Esophagus mucosa (tissue), 1 donor: ENCODE measurements around the gene PDS5B. TPM values are rescaled to one million over a fixed set of nuclear protein-coding genes. Genes with fewer than 3 reads are reported as not detected.
"Not testable (repeated sequence)": the region's sequence is repeated elsewhere in the genome, so short reads cannot be mapped to it uniquely, and the experiment has no call there.

ENCODE experiments used
- ATAC-seq: fragments of 200-7000 bp; cut with Tn5 transposase; one replicate; pipeline ENCODE4 v1.9.1; 2020
- total RNA-seq: library from RNA; stranded (reverse); gene quantifications from one replicate; pipeline ENCODE4 v1.2.4, GENCODE V29; 2023
- donor health status: DM: yes; HTN: yes; CAD: no.

PDS5B gene
- total RNA-seq, result 14.3 TPM

DNA sequence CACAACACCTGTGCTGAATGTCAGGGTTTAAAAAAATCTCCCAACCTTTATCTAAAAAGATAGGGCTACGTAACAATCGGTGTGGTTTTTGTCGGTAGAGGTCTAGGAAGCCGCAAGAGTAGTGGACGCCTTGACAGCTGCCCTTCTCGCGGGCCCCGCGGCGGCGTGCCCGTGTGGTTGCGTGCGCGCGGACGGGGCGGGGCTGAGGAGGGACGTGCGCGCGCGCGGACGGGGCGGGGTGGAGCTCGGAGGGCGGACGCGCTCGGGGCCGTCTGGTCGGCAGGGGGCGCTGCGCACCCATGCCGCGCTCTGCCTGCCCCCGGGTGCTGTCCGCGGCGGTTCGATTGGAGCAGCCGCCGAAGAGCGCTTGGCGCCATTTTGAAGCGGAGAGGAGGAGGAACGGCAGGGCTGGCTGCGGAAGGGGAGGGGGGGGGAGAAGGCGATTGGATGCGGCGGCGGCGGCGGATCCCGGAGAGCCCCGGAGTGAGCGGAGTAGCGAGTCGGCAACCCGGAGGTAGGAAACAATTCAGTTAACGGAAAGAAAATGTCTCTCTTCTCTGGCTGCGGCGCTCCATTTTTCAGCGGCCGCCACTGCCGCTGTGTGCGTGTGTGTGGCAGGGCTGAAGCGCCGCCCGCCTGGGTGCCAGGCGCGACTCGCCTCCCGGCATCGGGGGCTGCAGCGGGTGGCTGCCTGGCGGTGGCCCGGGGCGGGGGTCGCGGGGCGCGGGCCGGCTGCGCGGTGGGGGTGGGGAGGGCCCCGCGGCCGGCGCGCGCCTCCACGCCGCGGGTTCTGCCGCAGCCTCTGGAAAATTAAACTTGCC lies at the start of gene PDS5B:
Gene PDS5B (plus strand): TSS at position 373 of the 821 bp plus-strand sequence. CDS start 62,321 bp downstream, outside the sequence.
- ATAC-seq, result peak; percentile 100

DNA sequence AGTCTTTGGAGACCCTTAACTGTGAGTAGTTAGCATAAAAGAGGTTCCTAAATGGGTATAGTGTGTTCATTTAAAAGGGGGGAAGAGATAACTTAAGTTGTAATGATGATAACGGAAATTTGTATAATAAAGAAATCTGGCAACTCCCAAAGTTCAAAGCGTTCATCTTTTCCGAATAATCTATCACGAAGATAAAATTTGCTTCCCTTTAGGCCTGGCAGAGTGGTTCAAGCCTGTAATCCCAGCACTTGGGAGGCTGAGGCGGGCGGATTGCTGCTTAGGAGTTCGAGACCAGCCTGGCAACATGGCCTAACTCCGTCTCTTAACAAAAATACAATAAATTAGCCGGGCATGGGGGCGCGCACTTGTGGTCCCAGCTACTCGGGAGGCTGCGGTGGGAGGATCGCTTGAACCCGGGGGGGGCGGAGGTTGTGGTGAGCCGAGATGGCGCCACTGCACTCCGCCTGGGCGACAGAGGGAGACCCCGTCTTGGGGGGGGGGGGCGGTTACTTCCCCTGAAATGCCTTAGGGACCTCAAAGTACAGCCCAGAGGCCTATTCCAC lies 48.6 kb upstream of the PDS5B start:
- ATAC-seq, result no peak

DNA sequence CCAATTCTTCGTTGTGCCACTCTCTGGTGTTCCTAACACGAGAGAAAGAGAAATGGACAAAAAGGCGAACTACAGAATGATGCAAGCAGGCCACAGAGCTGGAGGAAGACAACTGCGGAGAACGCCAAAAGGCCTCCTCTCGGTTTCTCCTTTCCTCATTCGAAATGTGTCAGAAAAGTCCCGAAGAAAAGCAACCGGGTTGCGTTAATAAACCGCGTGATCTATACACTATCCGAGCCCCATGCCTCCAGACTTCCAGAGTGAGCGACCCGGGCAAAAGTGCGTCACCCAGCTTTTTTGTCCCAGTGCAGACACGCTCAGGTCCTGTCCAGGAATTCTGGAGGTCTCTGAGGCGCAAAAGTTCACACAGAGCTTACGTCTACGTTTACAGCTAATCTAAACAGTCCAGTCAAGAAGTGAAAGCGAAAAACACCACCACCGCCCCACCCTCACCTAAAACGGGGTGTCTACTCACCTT lies 48.1 kb upstream of the PDS5B start:
- ATAC-seq, result peak; percentile 70

DNA sequence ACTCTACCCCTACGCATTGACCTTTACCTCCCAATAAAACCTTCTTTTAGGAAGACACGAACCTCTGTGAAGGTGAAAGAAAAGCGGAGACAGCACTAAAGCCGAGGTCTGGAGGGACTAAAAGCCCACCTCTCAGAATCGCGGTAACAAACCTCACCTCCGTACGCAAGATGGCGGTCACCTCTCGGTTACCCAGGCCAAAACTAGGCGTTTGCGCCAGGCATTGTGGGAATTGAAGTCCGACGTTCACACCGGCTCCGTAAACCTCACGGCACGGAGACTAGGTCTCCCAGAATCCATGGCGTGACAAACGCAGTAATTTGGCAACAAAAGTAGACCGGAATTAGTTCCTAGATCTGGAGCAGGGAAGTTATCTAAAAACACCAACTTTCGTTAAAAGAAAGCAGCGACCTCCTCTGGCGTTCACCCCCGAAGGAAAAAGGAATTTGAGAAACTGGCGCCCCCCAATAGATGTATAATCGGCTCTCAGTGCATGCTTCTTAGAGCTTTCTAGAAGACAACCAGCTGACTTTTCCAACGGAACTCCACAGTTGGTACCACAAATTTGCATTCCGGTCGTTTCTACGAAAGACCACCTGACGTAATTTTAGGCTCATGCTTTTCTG lies 47.5 kb upstream of the PDS5B start, which contains the start of gene N4BP2L2:
Gene N4BP2L2 (minus strand): TSS at position 175 of the 626 bp plus-strand sequence. CDS start 1,768 bp downstream, outside the sequence.
- peak; percentile 99 for ATAC-seq

DNA sequence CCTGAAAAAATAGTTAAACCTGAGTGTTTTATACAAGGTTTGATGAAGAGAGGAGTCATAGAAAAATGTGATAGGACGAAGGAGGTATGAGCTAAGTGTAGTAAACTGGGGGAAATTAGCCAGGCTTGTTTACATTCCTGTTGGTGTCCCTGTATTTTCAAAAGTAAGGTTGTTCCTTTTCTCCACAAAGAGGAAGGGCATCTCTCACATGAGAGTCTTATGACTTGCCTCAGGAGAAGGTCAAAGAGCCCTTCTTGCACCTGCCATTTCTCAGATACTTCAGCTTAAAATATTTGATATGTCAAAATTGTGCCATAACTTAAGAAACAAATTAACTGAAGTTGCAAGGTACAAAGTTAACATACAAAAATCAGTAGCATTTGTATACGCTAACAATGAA lies 44.0 kb upstream of the PDS5B start:
- no peak for ATAC-seq

DNA sequence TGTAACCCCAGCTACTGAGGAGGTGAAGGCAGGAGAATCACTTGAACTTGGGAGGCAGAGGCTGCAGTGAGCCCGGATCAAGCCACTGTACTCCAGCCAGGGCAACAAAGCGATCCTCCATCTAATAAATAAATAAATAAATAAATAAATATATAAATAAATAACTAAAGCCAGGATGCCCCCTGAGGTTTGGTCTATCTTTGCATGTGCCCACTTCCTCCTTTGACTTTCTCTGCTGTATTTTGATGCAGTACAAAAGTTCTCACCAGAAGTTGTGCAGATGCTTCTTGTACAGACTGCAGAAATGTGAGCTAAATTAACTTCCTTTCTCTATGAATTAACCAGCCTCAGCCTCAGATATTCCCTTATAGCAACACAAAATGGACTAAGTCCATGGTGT lies 41.2 kb upstream of the PDS5B start:
- ATAC-seq, result no peak

DNA sequence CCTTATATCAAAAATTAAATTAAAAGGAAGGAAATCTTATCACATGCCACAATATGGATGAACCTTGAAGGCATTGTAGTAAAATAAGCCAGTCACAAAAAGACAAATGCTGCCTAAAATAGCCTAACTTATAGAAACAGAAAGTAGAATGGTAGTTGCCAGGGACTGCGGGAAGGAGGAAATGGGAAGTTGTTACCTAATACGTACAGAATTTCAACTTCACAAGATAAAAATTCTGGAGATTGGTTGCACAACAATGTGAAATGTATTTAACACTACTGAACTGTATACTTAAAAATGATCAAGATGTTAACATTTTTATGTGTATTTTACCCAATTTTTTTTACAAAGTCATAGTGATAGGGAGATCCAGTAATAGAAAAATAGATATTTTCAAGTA lies 37.4 kb upstream of the PDS5B start:
- no peak for ATAC-seq

DNA sequence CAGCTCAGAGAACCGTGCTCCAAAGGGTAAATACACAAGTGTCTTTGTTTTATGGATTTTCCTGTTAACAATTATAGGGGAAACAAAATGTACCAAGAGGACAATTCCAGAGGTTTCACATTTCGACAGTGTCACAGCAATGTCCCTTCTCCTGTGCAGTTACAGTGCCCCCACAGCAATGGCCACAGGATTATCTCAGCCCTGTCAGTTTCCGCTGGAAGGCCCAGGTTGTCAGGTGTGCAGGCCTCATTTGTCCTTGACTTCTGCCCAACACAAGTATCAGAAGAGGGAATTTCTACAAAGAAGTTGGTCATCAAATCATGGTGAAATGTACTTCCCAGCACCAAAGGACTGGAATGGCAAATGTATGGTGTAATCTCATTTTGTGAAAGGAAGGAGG lies 36.5 kb upstream of the PDS5B start:
- no peak for ATAC-seq

DNA sequence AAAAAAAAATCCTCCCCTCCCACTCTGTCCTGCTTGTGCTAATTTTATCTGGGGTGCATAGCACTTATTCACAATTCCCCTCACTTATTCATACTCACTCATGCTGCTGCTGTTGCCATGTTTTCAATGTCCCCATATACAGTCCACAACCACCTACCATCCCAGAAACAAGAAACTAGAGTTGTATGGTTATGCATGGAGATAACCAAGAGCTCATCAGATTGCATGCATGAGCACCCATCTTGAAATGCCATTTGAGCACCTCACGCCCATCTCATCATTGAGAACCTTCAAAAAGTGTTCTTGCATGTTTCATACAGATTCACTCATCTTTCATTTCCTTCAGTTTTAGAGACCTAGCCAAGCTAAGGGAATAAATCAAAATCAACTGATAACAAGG lies 32.5 kb upstream of the PDS5B start:
- no peak for ATAC-seq

GRCh38 chr13:32555613-32556012 lies 30.6 kb upstream of the PDS5B start:
- no peak for ATAC-seq

GRCh38 chr13:32560842-32561241 lies 25.4 kb upstream of the PDS5B start:
- ATAC-seq, result not testable (repeated sequence)

GRCh38 chr13:32575687-32576086 lies 10.6 kb upstream of the PDS5B start:
- not testable (repeated sequence) for ATAC-seq

- no peak for ATAC-seq
Measured at GRCh38 chr13:32577032-32577431, 9.2 kb upstream of the PDS5B start.

DNA sequence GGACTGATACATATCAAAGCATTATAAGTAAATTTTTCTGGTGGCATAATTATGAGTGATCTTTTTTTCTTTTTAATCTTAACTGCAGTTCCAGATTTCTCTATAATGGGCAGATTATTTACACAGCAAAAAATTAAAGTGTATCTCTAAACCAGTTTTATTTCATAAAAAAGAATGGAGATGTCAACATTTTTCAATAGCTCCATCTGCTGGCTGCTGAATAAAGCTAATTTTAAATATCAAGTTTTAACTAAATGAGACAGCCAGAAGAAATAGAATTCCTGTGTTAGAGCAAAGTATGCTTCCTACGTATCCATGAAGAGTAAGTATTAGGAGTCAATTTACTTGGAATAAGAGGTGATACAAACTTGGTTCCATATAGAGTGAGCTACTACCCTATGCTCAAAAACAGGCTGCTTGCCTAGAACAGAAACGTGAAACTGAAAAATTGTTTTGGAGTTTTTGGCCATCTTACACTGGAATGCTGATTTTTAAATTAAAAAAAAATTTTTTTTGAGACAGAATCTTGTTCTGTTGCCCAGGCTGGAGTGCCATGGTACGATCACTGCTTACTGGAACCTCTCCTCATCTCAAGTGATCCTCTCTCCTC lies 5.0 kb upstream of the PDS5B start:
- no peak for ATAC-seq

- ATAC-seq, result no peak
Measured at GRCh38 chr13:32582281-32582680, 4.0 kb upstream of the PDS5B start.

DNA sequence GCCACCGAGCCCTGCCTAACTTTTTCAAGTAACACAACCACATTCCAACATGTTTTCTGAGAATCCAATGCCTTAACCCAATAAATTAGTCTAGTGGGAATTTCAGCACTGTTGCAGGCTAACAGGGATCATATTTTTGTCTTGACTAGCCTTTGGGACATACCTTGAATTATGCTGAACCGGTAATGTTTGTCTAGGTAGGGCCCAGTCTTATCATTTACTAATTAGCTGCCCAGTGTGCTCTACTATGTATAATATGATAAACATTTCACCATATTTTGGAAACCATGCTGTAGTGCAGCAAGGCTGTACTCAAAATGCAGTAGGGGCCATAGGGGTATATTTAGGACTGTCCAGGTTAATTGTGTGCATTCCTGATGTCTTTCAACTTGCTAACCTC lies 3.3 kb upstream of the PDS5B start:
- ATAC-seq, result no peak

DNA sequence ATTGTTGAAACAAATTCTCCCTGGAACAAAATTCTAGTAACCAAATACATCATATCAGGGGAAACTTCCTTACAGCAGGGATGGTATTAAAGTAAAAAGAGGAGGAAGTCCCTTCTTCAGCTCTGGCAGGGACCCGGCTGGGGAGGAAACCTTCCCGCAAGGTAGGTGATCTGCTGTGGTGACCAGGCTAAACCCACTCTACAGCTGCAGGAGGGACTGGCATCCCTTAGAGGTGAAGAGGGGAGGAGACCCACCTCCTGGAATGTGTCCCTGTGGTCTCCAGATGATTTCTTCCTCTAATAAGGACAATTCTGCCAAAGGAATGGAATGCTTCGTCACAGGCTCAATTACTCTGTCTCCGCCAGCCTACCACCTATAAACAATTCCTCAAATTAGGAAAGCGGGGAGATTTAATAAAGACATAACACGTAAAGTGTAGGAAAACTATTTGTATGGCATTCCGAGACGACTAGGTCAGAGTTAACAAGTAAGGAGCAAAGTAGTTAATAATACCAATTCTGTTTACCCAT lies 637 bp upstream of the PDS5B start:
- ATAC-seq, result no peak

DNA sequence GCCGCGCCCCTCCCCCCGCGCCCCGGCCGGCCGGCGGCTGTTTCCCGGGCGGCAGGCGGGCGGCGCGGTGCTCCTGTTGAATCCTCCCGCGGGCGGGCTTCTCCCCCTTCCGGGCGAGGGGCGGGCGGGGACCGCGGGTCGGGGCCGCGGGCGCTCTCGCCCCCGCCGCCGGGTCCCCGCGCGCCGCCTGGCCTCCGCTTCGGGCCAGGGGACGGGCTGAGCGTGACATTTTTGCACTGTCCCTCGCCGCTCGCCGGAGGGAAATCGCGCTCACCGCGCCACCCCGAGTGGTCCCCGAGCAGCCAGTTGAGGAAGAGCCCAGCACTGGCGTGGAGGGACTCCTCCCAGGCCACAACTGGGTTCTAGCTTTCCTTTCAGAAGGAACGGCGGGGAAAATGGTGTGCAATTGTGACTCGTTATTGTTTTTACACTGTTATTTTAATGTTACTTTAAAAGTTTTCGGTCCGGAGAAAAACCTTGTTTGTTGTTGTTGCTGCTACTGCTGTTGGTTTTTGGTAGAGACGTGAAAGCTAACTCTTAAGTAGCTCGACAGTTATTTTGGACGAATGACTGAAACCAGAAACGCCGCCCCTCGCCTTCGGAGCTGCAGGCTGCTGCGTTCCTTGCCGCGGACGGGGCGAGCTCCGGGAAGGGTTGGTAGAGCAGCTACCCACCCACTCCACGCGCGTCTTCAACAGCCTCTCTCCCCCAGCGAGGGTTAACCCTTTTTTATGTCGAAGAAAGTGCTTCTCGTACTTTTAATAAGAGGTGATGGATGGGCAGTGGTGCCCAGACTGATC lies 959 bp downstream of the PDS5B start:
- ATAC-seq, result peak; percentile 21

DNA sequence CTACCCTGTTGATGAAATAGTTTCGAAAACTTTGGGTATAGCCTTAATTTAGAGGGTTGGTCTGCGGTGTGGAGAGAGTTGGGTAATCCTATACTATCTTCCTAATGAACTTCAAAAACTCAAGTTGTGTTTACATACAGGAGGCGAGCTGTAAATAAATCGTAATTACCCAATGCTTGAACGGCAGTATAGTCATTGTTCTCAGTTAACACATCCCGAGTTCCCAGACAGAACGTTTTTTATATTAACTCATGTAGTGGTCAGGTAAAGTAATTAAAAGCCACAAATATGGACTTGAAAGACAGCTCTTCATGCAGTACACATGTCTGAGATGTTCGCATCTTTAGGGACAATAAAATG lies 1.5 kb downstream of the PDS5B start:
- no peak for ATAC-seq

DNA sequence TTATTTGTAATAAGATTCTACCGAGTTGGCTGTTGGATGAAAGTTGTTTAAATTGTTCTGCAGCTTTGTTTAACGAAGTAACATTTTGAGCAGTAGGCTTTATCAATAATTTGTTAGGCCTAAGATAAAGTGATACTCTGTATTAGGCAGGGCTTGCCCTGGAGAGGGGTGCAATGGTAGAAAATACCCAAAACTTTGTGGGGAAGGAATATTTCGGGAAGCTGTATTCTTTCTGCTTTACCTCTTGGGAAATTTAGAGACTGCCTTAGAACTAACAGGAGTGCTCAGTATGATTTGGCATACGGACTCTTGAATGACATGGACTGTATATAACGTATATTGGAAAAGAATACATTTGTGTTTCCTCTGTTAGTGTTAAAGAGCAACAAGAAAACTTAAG lies 2.5 kb downstream of the PDS5B start:
- no peak for ATAC-seq

DNA sequence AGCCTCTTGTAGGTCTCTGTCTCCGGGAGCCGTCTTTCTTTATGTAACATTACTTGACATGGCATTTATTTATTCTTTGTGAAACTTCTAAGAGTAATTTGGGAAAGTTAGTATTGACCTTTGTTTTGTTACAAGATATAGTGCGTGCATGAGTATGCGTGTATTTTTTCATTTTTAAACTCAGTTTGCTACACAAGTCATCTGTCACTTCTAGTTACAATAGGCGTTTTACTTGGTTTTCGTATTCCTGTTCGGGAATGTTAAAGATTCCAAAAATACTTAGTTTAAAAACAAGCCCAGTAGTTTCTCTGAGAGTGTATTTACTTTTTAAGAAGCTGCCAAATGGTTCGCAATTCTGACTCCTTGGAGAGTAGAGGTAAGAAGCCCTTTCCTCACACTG lies 3.2 kb downstream of the PDS5B start:
- ATAC-seq, result no peak

GRCh38 chr13:32590266-32590665 lies 4.0 kb downstream of the PDS5B start:
- no peak for ATAC-seq
